ENCODE measurements around the gene GRAMD1A. TPM values are rescaled to one million over a fixed set of nuclear protein-coding genes. Genes with fewer than 3 reads are reported as not detected.

Gene GRAMD1A
- total RNA-seq, 6 experiments from 2014 or later: 10.4 to 34.8 (median 15.4) TPM

DNA sequence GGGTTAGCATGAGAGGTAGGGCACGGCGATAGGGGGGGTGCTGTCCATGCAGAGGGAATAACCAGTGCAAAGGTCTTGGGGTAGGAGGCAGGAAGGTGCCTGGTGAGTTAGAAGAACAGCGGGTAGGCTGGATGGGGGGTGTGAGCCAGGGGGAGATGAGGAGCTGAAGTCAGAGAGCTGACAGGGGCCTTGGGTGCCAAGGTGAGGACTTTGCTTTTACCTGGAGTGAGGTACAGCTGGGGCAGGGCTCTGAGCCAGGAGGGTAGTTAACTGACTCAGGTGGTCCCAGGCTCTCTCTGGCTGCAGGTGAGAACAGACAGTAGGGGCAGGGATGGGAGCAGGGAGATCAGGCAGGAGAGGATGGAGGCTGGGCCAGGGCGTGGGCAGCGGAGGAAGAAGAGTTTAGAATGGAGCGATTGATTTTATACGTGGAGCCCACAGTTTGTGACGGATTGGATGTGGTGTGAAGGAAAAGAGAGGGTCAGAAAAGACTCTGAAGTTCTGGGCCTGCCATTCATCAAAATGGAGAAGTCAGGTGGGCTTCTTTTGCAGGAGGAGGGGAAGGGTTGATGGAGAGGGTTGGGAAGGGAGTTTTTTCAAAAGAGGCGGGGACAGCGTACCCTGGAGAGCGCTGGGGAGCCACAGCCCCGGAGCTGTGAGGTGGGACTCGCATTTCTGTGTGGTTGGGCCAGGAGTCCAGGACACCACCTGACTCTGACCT lies 1.2 kb upstream of the GRAMD1A start:
- no peak for ATAC-seq

DNA sequence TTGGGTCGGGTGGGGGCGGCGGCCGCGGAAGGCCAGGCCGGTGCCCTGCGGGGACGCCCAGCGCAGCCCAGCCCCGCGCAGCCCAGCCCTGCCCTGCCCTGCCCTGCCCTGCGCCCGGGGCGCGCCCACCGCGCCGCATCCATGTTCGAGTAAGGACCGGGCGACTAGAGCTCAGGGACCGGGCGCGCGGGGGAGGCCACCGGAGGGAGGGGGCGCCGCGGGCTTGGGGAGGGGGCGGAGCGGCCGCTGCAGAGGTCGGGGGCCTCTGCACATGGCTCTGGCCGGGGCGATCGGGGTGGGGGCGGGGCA lies 169 bp downstream of the GRAMD1A start:
- peak overlapping the region; percentile 59 to 69 (median 63) for H3K4me3 ChIP-seq
- TF ChIP-seq, protein P1, sequence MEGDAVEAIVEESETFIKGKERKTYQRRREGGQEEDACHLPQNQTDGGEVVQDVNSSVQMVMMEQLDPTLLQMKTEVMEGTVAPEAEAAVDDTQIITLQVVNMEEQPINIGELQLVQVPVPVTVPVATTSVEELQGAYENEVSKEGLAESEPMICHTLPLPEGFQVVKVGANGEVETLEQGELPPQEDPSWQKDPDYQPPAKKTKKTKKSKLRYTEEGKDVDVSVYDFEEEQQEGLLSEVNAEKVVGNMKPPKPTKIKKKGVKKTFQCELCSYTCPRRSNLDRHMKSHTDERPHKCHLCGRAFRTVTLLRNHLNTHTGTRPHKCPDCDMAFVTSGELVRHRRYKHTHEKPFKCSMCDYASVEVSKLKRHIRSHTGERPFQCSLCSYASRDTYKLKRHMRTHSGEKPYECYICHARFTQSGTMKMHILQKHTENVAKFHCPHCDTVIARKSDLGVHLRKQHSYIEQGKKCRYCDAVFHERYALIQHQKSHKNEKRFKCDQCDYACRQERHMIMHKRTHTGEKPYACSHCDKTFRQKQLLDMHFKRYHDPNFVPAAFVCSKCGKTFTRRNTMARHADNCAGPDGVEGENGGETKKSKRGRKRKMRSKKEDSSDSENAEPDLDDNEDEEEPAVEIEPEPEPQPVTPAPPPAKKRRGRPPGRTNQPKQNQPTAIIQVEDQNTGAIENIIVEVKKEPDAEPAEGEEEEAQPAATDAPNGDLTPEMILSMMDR (IDR thresholded peaks at IDR 0.05): no peak
- TF ChIP-seq POLR2A (IDR thresholded peaks at IDR 0.05): peak; percentile 56
- ATAC-seq (no peak), DNase-seq (no peak)
- H3K9me3 ChIP-seq: no peaks in the 10 kb centered on the region
- H3K36me3 ChIP-seq: no peaks in the 10 kb centered on the region
- H3K4me1 ChIP-seq: peaks cover 0 to 27% (median 4%) of the 10 kb centered on the region in 4 donors
- intact Hi-C loops (cut with DNase I): no loop called here
- no peaks in the 10 kb centered on the region for H3K27me3 ChIP-seq
- 0% methylated on average over 1 of the region's 37 CpGs for WGBS (ENCODE audit: insufficient coverage, low coverage, low lambda C conversion rate, missing lambda C conversion rate)
- peak overlapping the region; percentile 96 to 98 (median 97) for H3K27ac ChIP-seq

More for the DNA sequence above, 1.2 kb upstream of the GRAMD1A start:
- Histone ChIP-seq H3K27me3 (no peaks in the 10 kb centered on the region), H3K27ac (peak overlapping the region; percentile 96 to 98 (median 97)), H3K36me3 (no peaks in the 10 kb centered on the region), H3K9me3 (no peaks in the 10 kb centered on the region), H3K4me3 (peak overlapping the region; percentile 59 to 69 (median 63)), H3K4me1 (peaks cover 0 to 36% (median 11%) of the 10 kb centered on the region in 4 donors)
- intact Hi-C loops (cut with DNase I): no loop called here
- TF ChIP-seq, protein P1 (IDR thresholded peaks at IDR 0.05): no peak
- TF ChIP-seq POLR2A (IDR thresholded peaks at IDR 0.05): no peak
- peak in 1 of 3 donors; percentile 48 for DNase-seq
- 85% methylated on average over 8 of the region's 13 CpGs for WGBS (ENCODE audit: insufficient coverage, low coverage, low lambda C conversion rate, missing lambda C conversion rate)

DNA sequence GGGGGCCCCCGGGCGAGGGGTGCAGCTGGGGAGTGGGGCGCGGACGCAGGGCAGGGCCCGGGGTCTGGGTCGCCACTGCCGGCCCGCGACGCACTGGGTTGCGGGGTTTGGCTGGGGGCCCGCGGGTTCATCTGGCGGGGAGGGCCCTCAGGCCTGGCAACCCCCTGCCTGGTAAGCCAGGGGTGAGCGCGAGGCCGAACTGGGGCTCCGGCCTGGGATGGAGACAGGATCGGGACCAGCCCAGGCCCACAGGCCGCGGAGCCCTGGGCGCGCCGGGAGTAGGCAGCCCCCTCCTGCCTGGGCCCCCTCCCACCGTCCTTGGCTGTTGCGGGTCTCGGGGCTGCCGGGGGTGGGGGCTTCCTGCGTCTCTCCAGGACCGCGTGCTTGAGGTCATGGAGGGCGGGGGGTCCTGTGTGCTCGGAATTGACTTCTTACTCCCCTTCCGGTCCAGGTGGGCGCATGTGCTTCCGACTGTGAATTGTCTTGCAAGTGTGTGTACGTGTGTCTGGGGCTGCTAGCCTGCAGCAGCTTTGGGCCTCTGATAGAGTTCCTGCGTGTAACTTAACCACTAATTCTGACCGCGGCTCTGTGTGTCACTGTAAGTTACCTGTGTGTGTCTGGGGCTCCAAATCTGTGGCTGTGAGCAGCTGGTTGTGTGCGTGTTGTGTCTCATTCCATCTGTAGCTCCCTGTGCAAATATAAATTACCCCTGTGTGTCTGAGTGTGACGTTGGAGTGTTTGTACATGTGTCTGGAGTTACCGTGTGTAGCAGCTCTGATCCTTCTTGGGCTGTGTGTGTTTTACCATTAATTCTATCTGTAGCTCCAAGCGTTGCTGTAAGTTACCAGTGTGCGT lies 751 bp downstream of the GRAMD1A start:
- WGBS (ENCODE audit: insufficient coverage, low coverage, low lambda C conversion rate, missing lambda C conversion rate): 13% methylated on average over 7 of the region's 46 CpGs
- DNase-seq (peak in 1 of 3 donors; percentile 61), ATAC-seq (no peak)
- Histone ChIP-seq H3K4me1 (peaks cover 0 to 26% (median 2%) of the 10 kb centered on the region in 4 donors), H3K36me3 (no peaks in the 10 kb centered on the region), H3K9me3 (no peaks in the 10 kb centered on the region), H3K4me3 (peak overlapping the region; percentile 59 to 69 (median 63)), H3K27me3 (no peaks in the 10 kb centered on the region), H3K27ac (peak overlapping the region; percentile 96 to 98 (median 97))
- intact Hi-C loops (cut with DNase I): no loop called here
- no peak for TF ChIP-seq POLR2A (IDR thresholded peaks at IDR 0.05)
- TF ChIP-seq, protein P1 (IDR thresholded peaks at IDR 0.05): no peak

DNA sequence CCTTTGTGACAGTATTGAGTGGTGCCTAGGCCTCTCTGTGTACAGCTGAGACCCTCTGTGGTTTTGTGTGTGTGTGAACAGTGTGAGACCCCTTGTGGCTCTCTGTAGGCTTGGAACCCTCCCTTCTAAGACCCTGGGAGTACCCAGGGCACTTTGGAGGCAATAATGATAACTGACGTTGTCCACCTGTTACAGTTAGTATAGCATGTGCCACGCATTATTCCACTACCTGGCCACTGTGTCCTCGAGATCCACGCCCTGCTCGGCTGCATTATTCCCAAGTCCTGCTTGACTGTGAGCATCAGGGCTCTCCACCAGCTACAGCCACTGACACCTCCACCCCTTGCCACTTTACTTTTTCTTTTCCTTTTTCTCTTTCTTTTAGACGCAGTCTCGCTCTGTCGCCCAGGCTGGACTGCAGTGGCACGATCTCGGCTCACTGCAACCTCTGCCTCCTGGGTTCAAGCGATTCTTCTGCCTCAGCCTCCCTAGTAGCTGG lies 2.0 kb downstream of the GRAMD1A start:
- intact Hi-C loops (cut with DNase I): no loop called here
- DNase-seq: peak in 1 of 3 donors; percentile 25
- ATAC-seq: no peak
- Histone ChIP-seq H3K9me3 (no peaks in the 10 kb centered on the region), H3K4me3 (no peak overlapping the region), H3K27me3 (no peaks in the 10 kb centered on the region), H3K4me1 (peaks cover 0 to 33% (median 2%) of the 10 kb centered on the region in 4 donors), H3K27ac (no peak overlapping the region), H3K36me3 (no peaks in the 10 kb centered on the region)
- WGBS (ENCODE audit: insufficient coverage, low coverage, low lambda C conversion rate, missing lambda C conversion rate): 84% methylated on average over 7 of the region's 11 CpGs
- TF ChIP-seq POLR2A (IDR thresholded peaks at IDR 0.05): no peak
- TF ChIP-seq, protein P1 (IDR thresholded peaks at IDR 0.05): no peak

Measured in right lobe of liver (tissue), 6 donors.